Suprapubic skin (tissue), 4 donors: Measurements from ENCODE around the gene NMRK2.

Experiments used
- EP300 ChIP-seq: sonication (generic); formaldehyde crosslinking; IDR thresholded peaks from one replicate; pipeline ENCODE4 v1.6.1; 2017; ENCODE audit warnings: antibody characterized with exemption
- POLR2A ChIP-seq, 2 donors: fragments of 450-650 bp; IDR thresholded peaks; one replicate each; pipeline ENCODE4 v1.6.1; 2017; ENCODE audit warnings: antibody characterized with exemption in 2 of 2, mild to moderate bottlenecking in 2 of 2, moderate library complexity in 2 of 2
- POLR2AphosphoS5 ChIP-seq, 3 donors: sonication (generic); formaldehyde crosslinking; IDR thresholded peaks; one replicate each; pipeline ENCODE4 v1.6.1; 2017; ENCODE audit warnings: antibody characterized with exemption in 3 of 3
- TF ChIP-seq, protein P1 (sequence below), 2 donors: fragments of 200-600 bp in 1 of 2; fragments of 450-650 bp in 1 of 2; sonication (generic) in 1 of 2; IDR thresholded peaks; one replicate each; pipeline ENCODE4 v1.5.1; 2016 to 2019; ENCODE audit warnings: antibody characterized with exemption in 2 of 2, mild to moderate bottlenecking in 1 of 2, moderate library complexity in 1 of 2

DNA sequence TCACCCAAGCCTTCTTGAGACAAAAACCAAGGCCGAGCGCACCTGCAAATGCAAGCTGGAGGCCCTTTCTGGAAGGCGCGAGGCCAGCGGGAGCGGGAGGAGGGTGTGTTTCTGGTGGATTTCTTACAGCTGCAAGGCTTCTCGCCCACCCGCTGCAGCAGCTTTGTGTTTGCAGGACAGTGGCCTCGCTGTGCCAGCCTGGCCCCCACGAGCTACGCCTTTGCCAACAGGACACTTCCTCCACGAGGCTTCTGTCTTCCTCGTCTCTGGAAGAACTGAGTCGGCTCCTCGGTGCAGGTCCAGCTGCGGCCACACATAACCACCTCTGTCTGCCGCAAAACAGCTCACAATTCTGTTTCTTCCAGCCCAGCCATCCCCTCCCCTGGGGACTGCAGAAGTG is 42.3 kb upstream of the NMRK2 start:
- TF ChIP-seq POLR2AphosphoS5 (IDR thresholded peaks at IDR 0.05) = no peak
- TF ChIP-seq, protein P1, sequence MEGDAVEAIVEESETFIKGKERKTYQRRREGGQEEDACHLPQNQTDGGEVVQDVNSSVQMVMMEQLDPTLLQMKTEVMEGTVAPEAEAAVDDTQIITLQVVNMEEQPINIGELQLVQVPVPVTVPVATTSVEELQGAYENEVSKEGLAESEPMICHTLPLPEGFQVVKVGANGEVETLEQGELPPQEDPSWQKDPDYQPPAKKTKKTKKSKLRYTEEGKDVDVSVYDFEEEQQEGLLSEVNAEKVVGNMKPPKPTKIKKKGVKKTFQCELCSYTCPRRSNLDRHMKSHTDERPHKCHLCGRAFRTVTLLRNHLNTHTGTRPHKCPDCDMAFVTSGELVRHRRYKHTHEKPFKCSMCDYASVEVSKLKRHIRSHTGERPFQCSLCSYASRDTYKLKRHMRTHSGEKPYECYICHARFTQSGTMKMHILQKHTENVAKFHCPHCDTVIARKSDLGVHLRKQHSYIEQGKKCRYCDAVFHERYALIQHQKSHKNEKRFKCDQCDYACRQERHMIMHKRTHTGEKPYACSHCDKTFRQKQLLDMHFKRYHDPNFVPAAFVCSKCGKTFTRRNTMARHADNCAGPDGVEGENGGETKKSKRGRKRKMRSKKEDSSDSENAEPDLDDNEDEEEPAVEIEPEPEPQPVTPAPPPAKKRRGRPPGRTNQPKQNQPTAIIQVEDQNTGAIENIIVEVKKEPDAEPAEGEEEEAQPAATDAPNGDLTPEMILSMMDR (IDR thresholded peaks at IDR 0.05) = no peak
- TF ChIP-seq EP300 = no peak
- no peak for TF ChIP-seq POLR2A (IDR thresholded peaks at IDR 0.05)
